HG03135 (cell line): ENCODE results near the gene TMEM89.

ENCODE experiments used
- ATAC-seq: cut with Tn5 transposase; IDR thresholded peaks from one replicate; pipeline ENCODE4 v1.9.1; 2021; ENCODE audit warnings: mild to moderate bottlenecking, moderate library complexity; ENCODE audit not compliant: unreplicated experiment

The TMEM89 gene

GRCh38 chr3:48591886-48592518 lies 29.6 kb downstream of the TMEM89 start:
- ATAC-seq, result no peak

- no peak for ATAC-seq
Measured at GRCh38 chr3:48591436-48591835, 30.1 kb downstream of the TMEM89 start.

- ATAC-seq, result no peak
Measured at GRCh38 chr3:48588230-48588629, 33.3 kb downstream of the TMEM89 start.

GRCh38 chr3:48587686-48588085 lies 33.9 kb downstream of the TMEM89 start:
- ATAC-seq, result no peak

GRCh38 chr3:48585411-48585810 lies 36.2 kb downstream of the TMEM89 start:
- ATAC-seq, result no peak

GRCh38 chr3:48584836-48585235 lies 36.7 kb downstream of the TMEM89 start:
- ATAC-seq, result no peak

- ATAC-seq, result no peak
Measured at GRCh38 chr3:48581621-48582481, 39.7 kb downstream of the TMEM89 start.

GRCh38 chr3:48576647-48577046 lies 44.9 kb downstream of the TMEM89 start:
- no peak for ATAC-seq

- no peak for ATAC-seq
Measured at GRCh38 chr3:48575366-48575765, 46.2 kb downstream of the TMEM89 start.

- ATAC-seq, result no peak
Measured at GRCh38 chr3:48573973-48574585, 47.5 kb downstream of the TMEM89 start.

GRCh38 chr3:48572517-48572916 lies 49.1 kb downstream of the TMEM89 start:
- no peak for ATAC-seq

GRCh38 chr3:48571938-48572337 lies 49.6 kb downstream of the TMEM89 start:
- ATAC-seq, result no peak
